WTC11 (cell line): ENCODE measurements around the gene UQCRHL.

ENCODE experiments used
- ATF1 ChIP-seq: sonication (generic); formaldehyde crosslinking; IDR thresholded peaks from 2 replicates; pipeline ENCODE4 v1.8.1; 2023; ENCODE audit warnings: mild to moderate bottlenecking, moderate library complexity, missing genetic modification reagents
- FOXP4 ChIP-seq: sonication (generic); formaldehyde crosslinking; IDR thresholded peaks from 2 replicates; pipeline ENCODE4 v1.8.0; 2022; ENCODE audit warnings: mild to moderate bottlenecking, missing genetic modification reagents
- IRF1 ChIP-seq: sonication (generic); formaldehyde crosslinking; IDR thresholded peaks from 2 replicates; pipeline ENCODE4 v1.8.0; 2023; ENCODE audit warnings: missing genetic modification reagents
- JUN ChIP-seq: sonication (generic); formaldehyde crosslinking; IDR thresholded peaks from 2 replicates; pipeline ENCODE4 v1.8.0; 2023; ENCODE audit warnings: mild to moderate bottlenecking, missing genetic modification reagents
- KAT7 ChIP-seq: sonication (generic); formaldehyde crosslinking; IDR thresholded peaks from 2 replicates; pipeline ENCODE4 v1.8.1; 2023; ENCODE audit warnings: missing genetic modification reagents, mild to moderate bottlenecking, borderline replicate concordance
- NR1H2 ChIP-seq: sonication (generic); formaldehyde crosslinking; IDR thresholded peaks from 2 replicates; pipeline ENCODE4 v1.9.0; 2021; ENCODE audit warnings: mild to moderate bottlenecking, moderate library complexity, missing genetic modification reagents
- TCF7 ChIP-seq: sonication (generic); formaldehyde crosslinking; IDR thresholded peaks from 2 replicates; pipeline ENCODE4 v1.8.0; 2022; ENCODE audit warnings: mild to moderate bottlenecking, low read depth, missing genetic modification reagents, moderate library complexity
- TEAD4 ChIP-seq: sonication (generic); formaldehyde crosslinking; IDR thresholded peaks from 2 replicates; pipeline ENCODE4 v1.8.0; 2022; ENCODE audit warnings: mild to moderate bottlenecking, missing genetic modification reagents
- ZSCAN18 ChIP-seq: fragments of 250-450 bp; sonication (Bioruptor Pico); IDR thresholded peaks from 2 replicates; pipeline ENCODE4 v2.1.2; 2022; ENCODE audit warnings: mild to moderate bottlenecking, moderate library complexity
- TF ChIP-seq, protein P1 (sequence below): fragments of 250-450 bp; sonication (Bioruptor Pico); conservative IDR thresholded peaks from 2 replicates; pipeline ENCODE4 v1.9.0; 2021; ENCODE audit warnings: mild to moderate bottlenecking
- TF ChIP-seq, protein P2 (sequence below): fragments of 200-600 bp; IDR thresholded peaks from 2 replicates; pipeline ENCODE4 v1.8.0; 2022; ENCODE audit warnings: antibody characterized with exemption
- TF ChIP-seq, protein P3 (sequence below): sonication (generic); formaldehyde crosslinking; IDR thresholded peaks from 2 replicates; pipeline ENCODE4 v1.8.0; 2023; ENCODE audit warnings: mild to moderate bottlenecking, missing genetic modification reagents

- TF ChIP-seq KAT7, result no peak
- TF ChIP-seq JUN (CRISPR knock-in tag), result no peak
- TF ChIP-seq ATF1 (CRISPR knock-in tag), result no peak
- TF ChIP-seq TCF7 (CRISPR knock-in tag), result no peak
- TF ChIP-seq, protein P1, sequence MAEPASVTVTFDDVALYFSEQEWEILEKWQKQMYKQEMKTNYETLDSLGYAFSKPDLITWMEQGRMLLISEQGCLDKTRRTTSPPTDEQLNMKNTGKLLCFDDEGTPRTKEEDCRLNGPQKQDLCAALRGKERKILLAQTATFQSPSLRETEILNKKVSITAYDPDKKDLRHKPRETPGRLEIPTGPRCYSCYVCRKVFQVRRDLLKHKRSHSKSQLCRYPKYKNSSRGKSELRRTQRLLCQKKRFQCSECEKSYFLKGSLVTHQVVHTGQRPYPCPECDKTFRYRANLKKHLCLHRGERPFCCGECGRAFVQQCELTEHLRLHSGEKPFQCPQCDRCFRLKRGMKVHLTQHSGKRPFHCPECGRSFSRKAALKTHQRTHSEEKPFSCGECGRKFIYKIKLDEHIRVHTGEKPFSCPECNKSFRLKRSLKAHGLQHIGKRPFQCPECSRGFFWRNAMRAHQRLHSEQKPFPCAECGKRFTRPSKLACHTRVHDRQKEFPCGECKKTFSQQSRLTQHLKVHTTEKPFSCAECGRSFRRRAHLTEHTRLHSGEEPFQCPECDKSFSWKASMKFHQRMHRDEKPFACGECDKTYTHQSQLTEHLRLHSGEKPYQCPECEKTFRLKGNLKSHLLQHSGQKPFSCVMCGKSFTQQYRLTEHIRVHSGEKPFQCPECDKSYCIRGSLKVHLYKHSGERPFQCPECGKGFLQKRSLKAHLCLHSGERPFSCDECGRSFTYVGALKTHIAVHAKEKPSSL (CRISPR knock-in tag), result no peak
- no peak for TF ChIP-seq FOXP4 (CRISPR knock-in tag)
- no peak for TF ChIP-seq IRF1 (CRISPR knock-in tag)
- TF ChIP-seq, protein P2, sequence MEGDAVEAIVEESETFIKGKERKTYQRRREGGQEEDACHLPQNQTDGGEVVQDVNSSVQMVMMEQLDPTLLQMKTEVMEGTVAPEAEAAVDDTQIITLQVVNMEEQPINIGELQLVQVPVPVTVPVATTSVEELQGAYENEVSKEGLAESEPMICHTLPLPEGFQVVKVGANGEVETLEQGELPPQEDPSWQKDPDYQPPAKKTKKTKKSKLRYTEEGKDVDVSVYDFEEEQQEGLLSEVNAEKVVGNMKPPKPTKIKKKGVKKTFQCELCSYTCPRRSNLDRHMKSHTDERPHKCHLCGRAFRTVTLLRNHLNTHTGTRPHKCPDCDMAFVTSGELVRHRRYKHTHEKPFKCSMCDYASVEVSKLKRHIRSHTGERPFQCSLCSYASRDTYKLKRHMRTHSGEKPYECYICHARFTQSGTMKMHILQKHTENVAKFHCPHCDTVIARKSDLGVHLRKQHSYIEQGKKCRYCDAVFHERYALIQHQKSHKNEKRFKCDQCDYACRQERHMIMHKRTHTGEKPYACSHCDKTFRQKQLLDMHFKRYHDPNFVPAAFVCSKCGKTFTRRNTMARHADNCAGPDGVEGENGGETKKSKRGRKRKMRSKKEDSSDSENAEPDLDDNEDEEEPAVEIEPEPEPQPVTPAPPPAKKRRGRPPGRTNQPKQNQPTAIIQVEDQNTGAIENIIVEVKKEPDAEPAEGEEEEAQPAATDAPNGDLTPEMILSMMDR, result no peak
- no peak for TF ChIP-seq ZSCAN18 (CRISPR knock-in tag)
- TF ChIP-seq TEAD4 (CRISPR knock-in tag), result no peak
- TF ChIP-seq, protein P3, sequence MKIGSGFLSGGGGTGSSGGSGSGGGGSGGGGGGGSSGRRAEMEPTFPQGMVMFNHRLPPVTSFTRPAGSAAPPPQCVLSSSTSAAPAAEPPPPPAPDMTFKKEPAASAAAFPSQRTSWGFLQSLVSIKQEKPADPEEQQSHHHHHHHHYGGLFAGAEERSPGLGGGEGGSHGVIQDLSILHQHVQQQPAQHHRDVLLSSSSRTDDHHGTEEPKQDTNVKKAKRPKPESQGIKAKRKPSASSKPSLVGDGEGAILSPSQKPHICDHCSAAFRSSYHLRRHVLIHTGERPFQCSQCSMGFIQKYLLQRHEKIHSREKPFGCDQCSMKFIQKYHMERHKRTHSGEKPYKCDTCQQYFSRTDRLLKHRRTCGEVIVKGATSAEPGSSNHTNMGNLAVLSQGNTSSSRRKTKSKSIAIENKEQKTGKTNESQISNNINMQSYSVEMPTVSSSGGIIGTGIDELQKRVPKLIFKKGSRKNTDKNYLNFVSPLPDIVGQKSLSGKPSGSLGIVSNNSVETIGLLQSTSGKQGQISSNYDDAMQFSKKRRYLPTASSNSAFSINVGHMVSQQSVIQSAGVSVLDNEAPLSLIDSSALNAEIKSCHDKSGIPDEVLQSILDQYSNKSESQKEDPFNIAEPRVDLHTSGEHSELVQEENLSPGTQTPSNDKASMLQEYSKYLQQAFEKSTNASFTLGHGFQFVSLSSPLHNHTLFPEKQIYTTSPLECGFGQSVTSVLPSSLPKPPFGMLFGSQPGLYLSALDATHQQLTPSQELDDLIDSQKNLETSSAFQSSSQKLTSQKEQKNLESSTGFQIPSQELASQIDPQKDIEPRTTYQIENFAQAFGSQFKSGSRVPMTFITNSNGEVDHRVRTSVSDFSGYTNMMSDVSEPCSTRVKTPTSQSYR, result no peak
- no peak for TF ChIP-seq NR1H2 (CRISPR knock-in tag)
Measured at GRCh38 chr1:15810073-15810472, 2.6 kb upstream of the UQCRHL start.
